Mesendoderm (in vitro differentiated cells): ENCODE data around the gene GNL1.
A peak's percentile ranks its signal among the peaks of the same experiment; 100 is the strongest.
"Not testable (repeated sequence)": the region's sequence is repeated elsewhere in the genome, so short reads cannot be mapped to it uniquely, and the experiment has no call there.

Source experiments
- DNase-seq: peaks from one replicate; pipeline ENCODE4 v3.0.0; 2013
- H2AK5ac ChIP-seq: 2 replicates; pipeline ENCODE4 v1.6.1; 2013; ENCODE audit warnings: low read length, inconsistent platforms
- H2BK120ac ChIP-seq: 2 replicates; pipeline ENCODE4 v1.6.1; 2013; ENCODE audit warnings: low read depth, mild to moderate bottlenecking, low read length, moderate library complexity, mixed read lengths
- H2BK15ac ChIP-seq: replicated peaks from 2 replicates; pipeline ENCODE4 v1.6.1; 2013; ENCODE audit warnings: low read depth, mild to moderate bottlenecking, moderate library complexity
- H2BK5ac ChIP-seq: 2 replicates; pipeline ENCODE4 v1.6.1; 2013; ENCODE audit warnings: low read length, inconsistent platforms
- H3K18ac ChIP-seq: 2 replicates; pipeline ENCODE4 v1.6.1; 2013; ENCODE audit warnings: mild to moderate bottlenecking, low read length, mixed read lengths
- H3K23ac ChIP-seq: one replicate; pipeline ENCODE4 v1.6.1; 2013; ENCODE audit warnings: low read length
- H3K27ac ChIP-seq: 2 replicates; pipeline ENCODE4 v1.5.1; 2013; ENCODE audit warnings: low read depth, mild to moderate bottlenecking, inconsistent platforms, low read length, moderate library complexity
- H3K27me3 ChIP-seq: 2 replicates; pipeline ENCODE4 v1.6.1; 2013; ENCODE audit warnings: low read length, control low read depth, mild to moderate bottlenecking, inconsistent platforms; ENCODE audit not compliant: insufficient read depth, poor library complexity
- H3K36me3 ChIP-seq: 2 replicates; pipeline ENCODE4 v1.6.1; 2013; ENCODE audit warnings: low read length, inconsistent platforms; ENCODE audit not compliant: control insufficient read depth, insufficient read depth
- H3K4ac ChIP-seq: one replicate; pipeline ENCODE4 v1.6.1; 2013; ENCODE audit warnings: low read depth, mild to moderate bottlenecking, low read length, moderate library complexity
- H3K4me1 ChIP-seq: 2 replicates; pipeline ENCODE4 v1.6.1; 2013; ENCODE audit warnings: low read depth, low read length, inconsistent platforms; ENCODE audit not compliant: control insufficient read depth
- H3K4me2 ChIP-seq: 2 replicates; pipeline ENCODE4 v1.6.1; 2013; ENCODE audit warnings: low read length
- H3K4me3 ChIP-seq: 2 replicates; pipeline ENCODE4 v1.5.1; 2013; ENCODE audit warnings: mild to moderate bottlenecking, low read length
- H3K56ac ChIP-seq: one replicate; pipeline ENCODE4 v1.6.1; 2013; ENCODE audit warnings: low read length
- H3K79me1 ChIP-seq: 2 replicates; pipeline ENCODE4 v1.6.1; 2013; ENCODE audit warnings: low read length, inconsistent platforms
- H3K79me2 ChIP-seq: 2 replicates; pipeline ENCODE4 v1.6.1; 2013; ENCODE audit warnings: mild to moderate bottlenecking, low read length; ENCODE audit not compliant: control insufficient read depth, insufficient read depth
- H3K9ac ChIP-seq: 2 replicates; pipeline ENCODE4 v1.6.1; 2013; ENCODE audit warnings: low read length, inconsistent platforms
- H4K5ac ChIP-seq: one replicate; pipeline ENCODE4 v1.6.1; 2013; ENCODE audit warnings: low read length
- H4K8ac ChIP-seq: one replicate; pipeline ENCODE4 v1.6.1; 2013; ENCODE audit warnings: low read depth, mild to moderate bottlenecking, control low read depth, low read length, moderate library complexity
- WGBS: extraction: QIAGEN DNeasy Blood & Tissue Kit; methylation state at CpG from one replicate; pipeline ENCODE4 v1.1.7; 2013; ENCODE audit warnings: low lambda C conversion rate, missing lambda C conversion rate; ENCODE audit not compliant: insufficient coverage; ENCODE audit errors: extremely low coverage; 5-methylcytosine and 5-hydroxymethylcytosine counted together

Gene GNL1

DNA sequence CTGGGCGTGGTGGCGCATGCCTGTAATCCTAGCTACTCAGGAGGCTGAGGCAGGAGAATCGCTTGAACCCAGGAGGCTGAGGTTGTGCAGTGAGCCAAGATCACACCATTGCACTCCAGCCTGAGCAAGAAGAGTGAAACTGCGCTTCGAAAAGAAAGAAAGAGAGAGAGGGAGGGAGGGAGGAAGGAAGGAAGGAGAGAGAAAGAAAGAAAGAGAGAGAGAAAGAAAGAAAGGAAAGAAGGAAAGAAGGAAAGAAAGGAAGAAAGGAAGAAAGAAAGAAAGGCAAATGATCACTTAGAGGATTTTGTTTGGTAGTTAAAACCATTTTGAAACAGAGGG is 59.1 kb downstream of the GNL1 start:
- not testable (repeated sequence) for H3K9ac ChIP-seq, H3K79me1 ChIP-seq

DNA sequence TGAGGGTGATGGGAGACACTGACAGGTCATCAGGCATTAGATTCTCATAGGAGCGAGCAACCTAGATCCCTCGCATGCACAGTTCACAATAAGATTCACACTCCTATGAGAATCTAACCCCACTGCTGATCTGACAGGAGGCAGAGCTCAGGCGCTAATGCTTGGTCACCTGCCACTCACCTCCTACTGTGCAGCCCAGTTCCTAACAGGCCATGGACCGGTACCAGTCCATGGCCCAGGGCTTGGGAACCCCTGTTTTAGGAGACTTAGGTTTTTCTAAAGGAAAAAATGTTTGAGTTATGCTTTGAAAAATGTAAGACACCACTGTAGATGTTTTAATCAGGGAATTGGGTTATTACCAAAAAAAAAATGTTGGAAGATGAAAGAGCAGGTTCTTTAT is 60.3 kb downstream of the GNL1 start:
- Histone ChIP-seq H2BK120ac (no peak overlapping the region), H4K8ac (no peak overlapping the region), H3K9ac (no peak overlapping the region), H3K79me1 (no peaks in the 10 kb centered on the region), H3K56ac (no peak overlapping the region), H3K4ac (no peak overlapping the region), H3K4me2 (no peak overlapping the region), H4K5ac (no peak overlapping the region), H3K18ac (no peak overlapping the region), H3K27ac (no peak overlapping the region), H3K27me3 (no peaks in the 10 kb centered on the region), H3K36me3 (no peaks in the 10 kb centered on the region), H2BK5ac (no peak overlapping the region), H3K4me3 (no peak overlapping the region), H2AK5ac (no peak overlapping the region), H3K79me2 (no peaks in the 10 kb centered on the region), H2BK15ac (no peak overlapping the region), H3K23ac (no peak overlapping the region), H3K4me1 (no peaks in the 10 kb centered on the region)
- no peak for DNase-seq
- no CpG with 5 or more reads among the region's 4 CpGs for WGBS

More for the DNA sequence above, 59.1 kb downstream of the GNL1 start:
- not testable (repeated sequence) for H3K27me3 ChIP-seq, H2BK120ac ChIP-seq, H3K4ac ChIP-seq, H3K4me3 ChIP-seq, H3K18ac ChIP-seq, H3K79me2 ChIP-seq, H3K4me2 ChIP-seq, H2AK5ac ChIP-seq, H3K23ac ChIP-seq, H2BK15ac ChIP-seq, H2BK5ac ChIP-seq, H3K27ac ChIP-seq, H3K36me3 ChIP-seq, H4K5ac ChIP-seq, H3K56ac ChIP-seq, DNase-seq, H4K8ac ChIP-seq, H3K4me1 ChIP-seq
- WGBS, result no CpG with 5 or more reads among the region's 5 CpGs

DNA sequence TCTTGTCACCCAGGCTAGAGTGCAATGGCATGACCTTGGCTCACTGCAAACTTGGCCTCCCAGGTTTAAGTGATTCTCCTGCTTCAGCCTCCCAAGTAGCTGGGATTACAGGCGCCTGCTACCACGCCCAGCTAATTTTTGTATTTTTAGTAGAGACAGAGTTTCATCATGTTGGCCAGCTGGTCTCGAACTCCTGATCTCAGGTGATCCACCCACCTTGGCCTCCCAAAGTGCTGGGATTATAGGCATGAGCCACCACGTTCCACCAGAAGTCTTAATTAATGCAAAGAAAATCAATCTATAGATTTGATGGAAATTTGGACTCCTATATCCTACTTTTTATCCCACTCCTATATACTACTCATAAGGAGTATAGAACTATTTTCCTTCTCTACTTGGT is 61.2 kb downstream of the GNL1 start:
- not testable (repeated sequence) for H3K27me3 ChIP-seq, H3K4me1 ChIP-seq
- WGBS, result no CpG with 5 or more reads among the region's 4 CpGs

DNA sequence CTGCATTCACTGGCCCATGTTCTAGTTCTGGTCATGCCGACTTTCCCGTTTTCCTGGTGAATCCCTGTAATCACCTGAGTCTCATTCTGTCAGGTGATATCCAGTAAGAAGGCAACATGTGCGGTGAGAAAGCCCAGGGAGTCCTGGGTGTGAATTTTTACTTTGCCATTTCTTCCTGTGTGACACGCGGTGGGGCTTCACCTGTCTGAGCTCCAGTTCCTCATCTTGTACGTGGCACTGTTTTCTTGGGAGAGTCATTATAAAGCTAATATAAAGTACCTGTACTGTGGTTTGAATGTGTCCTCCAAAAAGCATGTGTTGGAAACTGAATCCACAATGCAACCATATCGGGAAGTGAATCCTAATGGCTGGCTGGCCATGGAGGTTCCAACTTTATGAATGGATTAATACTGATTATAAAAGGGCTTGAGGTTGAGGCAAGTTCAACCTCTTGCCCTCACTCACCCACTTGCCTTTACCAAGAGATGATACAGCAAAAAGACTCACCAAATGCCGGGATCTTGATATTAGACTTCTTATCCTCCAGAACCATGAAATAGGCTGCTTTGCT is 61.9 kb downstream of the GNL1 start:
- WGBS, result no CpG with 5 or more reads among the region's 8 CpGs
- Histone ChIP-seq H2BK5ac (no peak overlapping the region), H2AK5ac (no peak overlapping the region), H3K79me2 (no peaks in the 10 kb centered on the region), H3K4me1 (peaks cover 2% of the 10 kb centered on the region), H2BK15ac (no peak overlapping the region), H3K18ac (no peak overlapping the region), H3K56ac (no peak overlapping the region), H3K23ac (no peak overlapping the region), H2BK120ac (no peak overlapping the region), H3K27me3 (no peaks in the 10 kb centered on the region), H3K79me1 (peaks cover 1% of the 10 kb centered on the region), H3K4me2 (no peak overlapping the region), H4K5ac (no peak overlapping the region), H3K27ac (no peak overlapping the region), H3K4me3 (no peak overlapping the region), H4K8ac (no peak overlapping the region), H3K9ac (no peak overlapping the region), H3K4ac (no peak overlapping the region), H3K36me3 (no peaks in the 10 kb centered on the region)
- DNase-seq, result no peak

More for the DNA sequence above, 61.2 kb downstream of the GNL1 start:
- not testable (repeated sequence) for H4K5ac ChIP-seq, H2AK5ac ChIP-seq, H3K79me2 ChIP-seq, H3K9ac ChIP-seq, H3K4me2 ChIP-seq, DNase-seq, H3K36me3 ChIP-seq, H3K79me1 ChIP-seq, H2BK15ac ChIP-seq, H2BK120ac ChIP-seq, H3K27ac ChIP-seq, H3K4me3 ChIP-seq, H3K56ac ChIP-seq, H3K4ac ChIP-seq, H3K18ac ChIP-seq, H3K23ac ChIP-seq, H4K8ac ChIP-seq, H2BK5ac ChIP-seq

DNA sequence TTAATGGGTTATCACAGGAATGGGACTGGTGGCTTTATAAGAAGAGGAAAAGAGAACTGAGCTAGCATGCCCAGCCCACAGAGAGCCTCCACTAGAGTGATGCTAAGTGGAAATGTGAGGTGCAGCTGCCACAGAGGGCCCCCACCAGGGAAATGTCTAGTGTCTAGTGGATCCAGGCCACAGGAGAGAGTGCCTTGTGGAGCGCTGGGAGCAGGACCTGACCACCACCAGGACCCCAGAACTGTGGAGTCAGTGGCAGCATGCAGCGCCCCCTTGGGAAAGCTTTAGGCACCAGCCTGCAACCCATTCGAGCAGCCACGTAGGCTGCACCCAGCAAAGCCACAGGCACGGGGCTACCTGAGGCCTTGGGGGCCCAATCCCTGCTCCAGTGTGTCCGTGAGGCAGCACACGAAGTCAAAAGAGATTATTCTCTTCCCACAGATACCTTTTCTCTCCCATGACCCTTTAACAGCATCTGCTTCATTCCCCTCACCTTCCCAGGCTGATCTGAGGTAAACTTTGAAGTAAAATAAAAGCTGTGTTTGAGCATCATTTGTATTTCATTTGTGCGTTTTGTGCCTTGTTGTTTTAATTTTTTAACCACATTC is 62.5 kb downstream of the GNL1 start:
- Histone ChIP-seq H3K4me2 (no peak overlapping the region), H2BK15ac (no peak overlapping the region), H2AK5ac (no peak overlapping the region), H2BK5ac (no peak overlapping the region), H3K27me3 (no peaks in the 10 kb centered on the region), H3K56ac (no peak overlapping the region), H3K23ac (no peak overlapping the region), H3K18ac (no peak overlapping the region), H4K8ac (no peak overlapping the region), H3K4me3 (no peak overlapping the region), H3K79me2 (no peaks in the 10 kb centered on the region), H3K4me1 (peaks cover 2% of the 10 kb centered on the region), H3K27ac (no peak overlapping the region), H3K36me3 (no peaks in the 10 kb centered on the region), H3K9ac (no peak overlapping the region), H4K5ac (no peak overlapping the region), H2BK120ac (no peak overlapping the region), H3K4ac (no peak overlapping the region), H3K79me1 (peaks cover 1% of the 10 kb centered on the region)
- DNase-seq, result peak; percentile 32
- no CpG with 5 or more reads among the region's 8 CpGs for WGBS
